GM21619 (cell line): ENCODE measurements around the gene HES5.
A peak's percentile ranks its signal among the peaks of the same experiment; 100 is the strongest.

Source experiments
- ATAC-seq: cut with Tn5 transposase; IDR thresholded peaks from one replicate; pipeline ENCODE4 v1.9.1; 2021; ENCODE audit not compliant: unreplicated experiment

HES5 gene

GRCh38 chr1:2533365-2533764, 3.3 kb upstream of the HES5 start:
- no peak for ATAC-seq

DNA sequence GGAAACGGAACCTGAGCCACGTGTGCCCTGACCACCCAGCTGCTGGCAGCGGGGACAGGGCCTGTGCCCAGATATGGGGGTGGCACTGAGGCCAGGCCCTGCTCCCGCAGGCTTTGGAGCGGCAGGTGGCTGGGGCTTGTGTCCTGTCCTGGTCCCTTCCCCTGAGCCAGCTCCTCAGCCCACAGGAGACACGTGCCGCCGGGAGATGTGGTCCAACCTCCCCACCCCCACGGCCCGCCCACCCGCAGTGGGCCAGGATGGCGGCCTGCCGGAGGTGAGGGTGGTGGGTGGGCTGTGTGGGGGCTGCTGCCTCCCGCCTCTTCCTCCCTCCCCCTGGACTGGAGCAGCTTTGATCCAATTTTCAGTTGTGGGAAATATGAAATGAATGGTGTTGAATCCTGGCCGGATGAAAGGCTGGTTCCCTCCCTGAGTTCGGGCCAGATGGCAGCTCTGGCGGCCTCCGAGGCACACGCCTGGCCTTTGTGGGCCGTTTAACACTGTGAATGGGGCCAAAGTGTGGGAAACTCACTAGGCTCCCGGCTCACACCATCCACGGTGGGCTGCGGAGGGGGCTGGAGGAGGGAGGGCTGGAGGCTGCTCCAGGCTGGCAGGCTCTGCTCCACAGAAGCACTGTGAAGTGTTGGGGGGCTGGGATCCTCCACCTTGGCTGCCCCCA, 2.6 kb upstream of the HES5 start:
- no peak for ATAC-seq

DNA sequence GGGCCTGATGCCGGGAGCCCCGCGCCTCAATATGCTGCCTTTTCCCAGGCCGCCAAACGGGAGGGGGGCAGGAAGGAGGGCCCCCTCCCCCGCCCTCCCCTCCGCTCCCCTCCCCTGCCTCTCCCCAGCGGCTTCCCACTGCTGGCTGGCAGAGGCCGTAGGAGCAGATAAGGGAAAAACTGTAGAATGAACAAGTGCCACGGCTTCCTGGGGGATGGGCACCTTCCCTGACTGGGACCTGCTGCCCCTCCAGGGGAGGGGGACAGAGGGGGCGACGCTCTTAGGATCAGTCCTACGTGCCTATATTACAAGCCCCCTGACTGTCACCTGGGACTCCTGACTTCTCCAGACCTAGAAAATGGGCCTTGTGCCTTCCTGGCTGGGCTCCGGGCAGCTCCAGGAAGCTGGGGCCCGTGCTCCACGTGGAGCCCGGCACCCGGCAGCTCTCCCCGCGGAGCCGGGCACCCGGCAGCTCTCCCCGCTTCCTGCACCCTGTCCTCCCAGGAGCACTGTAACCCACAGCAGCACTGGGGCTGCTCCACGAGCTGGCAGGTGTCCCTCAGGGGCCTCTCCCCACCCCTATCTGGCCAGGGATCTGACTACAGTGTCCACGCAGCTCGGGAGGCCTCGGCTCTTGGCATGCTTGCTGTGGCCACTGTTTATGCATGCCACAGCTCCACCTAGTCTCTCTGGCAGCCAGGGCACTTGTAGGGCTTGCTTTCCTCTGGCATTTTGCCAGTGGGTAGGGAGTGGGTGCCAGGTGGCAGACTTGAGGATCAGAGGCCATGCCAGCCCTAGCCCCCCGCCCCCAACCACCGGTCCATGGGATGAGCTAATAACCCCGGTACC, 674 bp upstream of the HES5 start:
- no peak for ATAC-seq

- no peak for ATAC-seq
These were observed 888 bp downstream of the HES5 start for GRCh38 chr1:2528966-2529783.

- ATAC-seq, result no peak
These were observed 1.5 kb downstream of the HES5 start for GRCh38 chr1:2528611-2528965.

DNA sequence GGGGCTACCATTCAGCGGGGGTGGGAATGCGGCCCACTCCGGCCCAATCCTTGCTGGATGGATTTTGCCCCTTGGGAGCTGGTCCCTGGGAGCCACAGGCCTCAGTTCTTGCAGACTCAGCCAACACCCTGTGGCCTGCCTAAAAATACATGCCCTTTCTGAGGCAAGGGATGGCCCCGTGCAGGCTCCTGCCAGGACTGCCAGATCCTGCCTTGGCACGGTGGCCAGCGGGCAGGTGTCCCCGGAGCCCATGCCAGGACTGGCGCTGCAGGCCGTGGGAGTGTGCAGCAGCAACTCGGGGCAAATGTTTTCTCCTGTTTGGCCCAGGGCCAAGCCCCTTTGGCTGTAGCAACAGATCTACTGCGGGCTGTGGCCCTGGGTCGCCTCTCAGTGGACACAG, 2.0 kb downstream of the HES5 start:
- ATAC-seq, result no peak

DNA sequence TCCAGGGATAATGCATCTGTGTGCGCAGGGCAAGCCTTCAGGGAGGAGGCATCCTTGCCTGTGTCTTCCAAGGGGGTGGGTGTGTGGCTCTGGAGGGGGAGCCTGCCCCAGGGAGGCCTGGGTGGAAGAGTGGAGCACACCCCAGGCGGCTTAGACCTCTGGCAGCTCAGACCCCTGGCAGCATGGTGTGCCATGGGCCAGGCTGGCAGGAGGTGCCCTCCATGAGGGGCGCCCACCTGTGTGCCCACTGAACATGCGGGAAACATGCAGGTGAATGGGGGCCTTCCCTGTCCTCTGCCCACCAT, 2.6 kb downstream of the HES5 start:
- no peak for ATAC-seq

- peak; percentile 30 for ATAC-seq
These were observed 3.1 kb downstream of the HES5 start for GRCh38 chr1:2526824-2527555.

- peak; percentile 75 for ATAC-seq
These were observed 3.9 kb downstream of the HES5 start, which contains the start of gene PANK4 for GRCh38 chr1:2525920-2526823. Gene PANK4 (minus strand): TSS chr1:2526596. CDS start chr1:2526587, 9 bp downstream.

- no peak for ATAC-seq
These were observed 4.5 kb downstream of the HES5 start for GRCh38 chr1:2525572-2525919.

DNA sequence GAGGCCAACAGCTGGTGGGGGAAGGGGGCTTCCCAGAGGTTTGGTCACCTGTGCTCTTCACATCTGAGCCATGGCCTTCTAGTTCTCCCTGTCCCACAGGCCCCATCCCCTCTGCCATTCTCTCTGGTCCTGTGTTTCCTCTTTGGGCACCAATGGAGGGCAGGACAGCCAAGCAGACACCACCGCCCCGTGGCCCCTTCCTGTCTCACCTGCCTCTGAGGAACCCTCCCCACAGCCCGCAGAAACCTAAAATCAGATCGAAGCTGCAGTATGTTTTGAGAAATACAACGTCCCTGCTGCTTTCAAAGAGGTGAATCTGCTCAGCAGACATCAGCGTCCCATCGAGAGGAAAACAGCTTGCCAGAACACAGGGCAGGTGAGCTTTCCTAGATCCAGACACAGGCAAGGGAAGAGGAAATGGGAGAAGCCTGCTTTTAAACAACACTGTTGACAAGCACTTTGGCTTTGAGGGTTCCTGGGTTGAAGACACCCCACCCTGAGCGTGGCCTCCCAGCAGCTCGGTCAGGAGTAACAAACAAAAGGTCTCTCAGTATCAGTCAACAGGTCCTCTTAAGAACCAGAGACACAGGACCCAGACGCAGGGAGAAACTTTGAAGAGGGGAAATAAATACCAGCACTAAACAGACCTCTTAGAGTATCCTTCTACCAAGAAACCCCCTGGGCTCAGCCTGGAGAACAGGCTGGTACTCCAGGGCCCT, 6.0 kb downstream of the HES5 start:
- no peak for ATAC-seq

DNA sequence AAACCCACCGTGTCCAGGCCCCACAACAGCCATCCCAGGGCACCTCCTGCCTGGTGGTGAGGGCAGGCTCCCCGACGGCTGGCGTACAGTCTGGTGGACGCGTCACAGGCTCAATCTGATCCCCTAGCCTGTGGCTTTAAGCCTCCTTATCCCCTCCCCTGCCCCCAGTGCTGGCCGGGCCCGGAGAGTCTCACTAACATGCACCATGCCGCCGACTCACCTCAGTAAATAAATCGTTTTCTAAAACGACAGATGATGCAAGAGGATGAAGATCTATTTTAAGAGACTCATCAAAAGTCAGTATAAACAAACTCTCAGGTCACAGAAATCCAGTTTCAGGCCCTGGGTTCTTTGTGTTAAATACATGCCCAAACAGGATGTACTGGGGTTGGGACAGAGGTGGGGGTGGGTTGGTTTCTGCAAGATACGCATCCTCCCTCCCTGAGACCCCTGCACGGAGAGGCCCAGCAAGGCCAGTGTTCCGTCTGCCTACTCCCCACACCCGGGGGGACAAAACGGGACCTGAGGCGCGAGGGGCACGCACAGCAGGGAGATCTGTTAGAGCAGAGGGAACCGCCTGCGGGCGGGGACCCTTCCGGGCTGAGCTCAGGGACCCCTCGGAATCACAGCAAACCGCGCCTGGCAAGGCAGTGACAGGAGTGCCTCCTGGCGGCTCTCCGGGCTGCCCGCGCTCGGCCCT, 6.7 kb downstream of the HES5 start:
- ATAC-seq, result no peak

GRCh38 chr1:2522230-2522629, 7.8 kb downstream of the HES5 start:
- ATAC-seq, result no peak

- ATAC-seq, result no peak
These were observed 9.3 kb downstream of the HES5 start for GRCh38 chr1:2520806-2521205.

GRCh38 chr1:2520206-2520605, 9.9 kb downstream of the HES5 start:
- no peak for ATAC-seq

DNA sequence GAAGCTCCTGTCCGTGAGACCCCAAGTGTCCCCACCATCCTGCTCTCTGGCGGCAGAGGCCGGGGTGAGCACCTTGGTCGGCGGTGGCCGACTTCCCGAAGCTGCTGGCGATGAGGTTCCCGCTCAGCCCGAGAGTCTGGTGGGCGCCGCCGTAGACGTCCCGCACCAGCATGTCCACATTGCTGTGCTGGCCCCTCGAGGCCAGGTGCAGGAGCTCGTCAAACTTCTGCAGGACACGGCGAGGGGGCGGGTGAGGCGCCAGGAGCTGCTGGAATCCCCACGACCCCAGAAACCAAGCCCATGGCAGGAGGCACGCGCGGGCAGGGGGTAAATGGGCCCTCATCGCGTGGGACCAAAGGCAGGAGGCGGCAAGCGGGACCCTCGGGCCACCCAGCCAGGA, 10.3 kb downstream of the HES5 start:
- no peak for ATAC-seq

DNA sequence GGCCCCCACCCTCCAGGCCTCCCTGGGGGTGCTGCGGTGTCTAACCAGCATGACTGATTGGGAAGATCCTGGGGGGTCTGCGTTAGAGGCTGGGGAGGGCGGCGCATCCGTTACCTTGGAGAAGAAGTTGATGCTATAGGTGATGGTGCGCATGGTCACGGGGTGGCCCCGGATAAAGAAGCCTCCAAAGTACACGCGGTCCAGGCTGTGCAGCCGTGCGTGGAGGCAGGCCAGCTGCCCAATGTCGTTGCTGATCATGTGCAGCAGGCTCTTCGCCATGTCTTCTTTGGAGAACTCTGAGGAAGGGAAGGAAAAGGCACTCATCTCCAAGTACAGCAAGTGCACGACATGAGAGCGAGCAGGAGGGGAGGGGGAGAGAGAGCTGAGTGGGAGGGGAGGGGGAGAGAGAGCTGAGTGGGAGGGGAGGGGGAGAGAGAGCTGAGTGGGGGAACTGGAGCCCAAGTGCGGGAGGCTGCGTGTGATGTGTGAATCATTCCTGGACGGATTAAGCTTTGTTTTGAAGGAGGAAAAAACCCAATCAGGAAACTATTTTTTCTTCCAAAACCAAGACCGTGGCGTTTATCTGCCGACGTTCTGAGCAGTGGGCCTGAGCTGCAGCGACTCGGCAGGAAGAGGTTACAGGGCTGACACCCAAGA, 10.9 kb downstream of the HES5 start:
- no peak for ATAC-seq

GRCh38 chr1:2518528-2518927, 11.5 kb downstream of the HES5 start:
- no peak for ATAC-seq

- ATAC-seq, result no peak
These were observed 12.1 kb downstream of the HES5 start for GRCh38 chr1:2517966-2518365.
